ENCODE measurements around the gene VPS26B. TPM values are rescaled to one million over a fixed set of nuclear protein-coding genes. Genes with fewer than 3 reads are reported as not detected.
"Not testable (repeated sequence)": the region's sequence is repeated elsewhere in the genome, so short reads cannot be mapped to it uniquely, and the experiment has no call there.

Gene VPS26B
- total RNA-seq, 1 donor from 2014 or later = 36.4 TPM

DNA sequence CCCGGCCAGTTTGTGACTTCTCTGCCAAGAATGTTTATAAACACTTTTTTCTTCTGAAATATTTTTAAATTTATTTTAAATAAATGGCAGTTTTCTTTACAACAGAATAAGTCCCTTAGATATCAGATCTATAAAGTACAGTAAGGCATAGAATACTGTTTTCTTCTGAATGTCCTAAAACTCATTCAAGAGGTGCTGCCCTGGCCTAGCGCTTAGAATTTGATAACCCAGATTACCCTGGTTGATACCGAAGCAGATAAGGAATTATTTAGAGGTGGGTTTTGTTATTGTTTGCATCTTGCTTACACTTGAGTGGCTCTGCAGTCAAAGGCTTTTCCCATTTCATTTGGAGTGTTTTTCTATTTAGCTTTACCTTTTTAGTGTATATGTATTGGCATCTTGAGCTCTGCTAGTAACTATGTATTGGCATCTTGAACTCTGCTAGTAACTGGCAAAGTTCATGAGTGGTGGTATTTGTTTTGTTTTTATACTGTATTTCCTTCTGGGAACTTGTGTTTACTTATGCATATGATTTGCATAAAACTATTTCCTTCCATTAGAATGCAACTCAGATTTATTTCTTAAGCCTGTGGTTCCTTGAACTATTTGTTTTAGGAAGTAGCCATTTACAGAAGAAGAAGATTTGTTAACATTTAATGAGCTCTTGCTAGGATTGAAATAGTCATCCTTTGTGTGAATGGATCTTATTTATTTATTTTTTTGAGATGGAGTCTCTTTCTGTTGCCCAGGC is 30.1 kb downstream of the VPS26B start:
- no peak for ATAC-seq
- no peak for DNase-seq (ENCODE audit: low spot score)

DNA sequence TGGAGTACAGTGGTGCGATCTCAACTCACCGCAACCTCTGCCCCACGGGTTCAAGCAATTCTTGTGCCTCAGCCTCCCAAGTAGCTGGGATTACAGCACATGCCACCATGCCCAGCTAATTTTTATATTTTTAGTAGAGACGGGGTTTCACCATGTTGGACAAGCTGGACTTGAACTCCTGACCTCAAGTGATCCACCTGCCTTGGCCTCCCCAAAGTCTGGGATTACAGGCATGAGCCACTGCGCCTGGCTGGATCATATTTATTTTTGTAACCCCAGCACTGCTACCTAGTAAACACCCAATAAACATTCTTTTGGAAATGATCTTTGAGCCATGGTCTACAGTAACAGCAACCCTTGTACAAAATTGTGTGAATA is 30.7 kb downstream of the VPS26B start:
- not testable (repeated sequence) for DNase-seq (ENCODE audit: low spot score); ATAC-seq

DNA sequence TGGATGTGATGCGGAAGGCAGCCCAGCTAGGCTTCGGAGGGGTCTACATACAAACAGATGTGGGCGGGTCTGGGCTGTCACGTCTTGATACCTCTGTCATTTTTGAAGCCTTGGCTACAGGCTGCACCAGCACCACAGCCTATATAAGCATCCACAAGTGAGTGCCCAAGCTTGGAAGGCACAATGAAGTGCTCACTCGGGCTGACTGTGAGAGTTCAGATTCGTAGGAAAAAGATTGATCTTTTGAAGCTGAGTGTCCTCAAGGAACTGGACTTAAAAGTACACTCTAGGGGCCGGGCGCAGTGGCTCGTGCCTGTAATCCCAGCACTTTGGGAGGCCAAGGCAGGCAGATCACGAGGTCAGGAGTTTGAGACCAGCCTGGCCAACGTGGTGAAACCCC is 32.6 kb downstream of the VPS26B start:
- DNase-seq (ENCODE audit: low spot score) (no peak), ATAC-seq (no peak)

DNA sequence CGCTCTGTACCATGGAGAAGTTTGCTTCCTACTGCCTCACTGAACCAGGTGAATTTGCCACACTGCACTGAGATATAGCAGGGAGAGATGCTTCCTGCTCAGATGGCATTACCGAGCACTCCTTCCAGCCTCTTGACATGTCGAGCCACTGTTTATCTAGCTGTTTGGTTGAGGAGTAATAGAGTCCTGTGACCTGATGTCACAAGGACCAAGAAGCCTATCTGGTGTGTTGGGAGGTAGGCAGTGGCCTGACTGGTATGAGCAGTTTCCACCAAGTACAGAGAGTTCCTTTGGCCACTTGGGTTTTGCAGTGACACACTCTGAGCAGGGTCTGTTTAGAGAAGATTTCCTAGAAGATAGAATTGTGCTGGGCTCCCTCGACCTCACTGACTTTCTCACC is 34.1 kb downstream of the VPS26B start:
- no peak for ATAC-seq
- DNase-seq (ENCODE audit: low spot score) = no peak

DNA sequence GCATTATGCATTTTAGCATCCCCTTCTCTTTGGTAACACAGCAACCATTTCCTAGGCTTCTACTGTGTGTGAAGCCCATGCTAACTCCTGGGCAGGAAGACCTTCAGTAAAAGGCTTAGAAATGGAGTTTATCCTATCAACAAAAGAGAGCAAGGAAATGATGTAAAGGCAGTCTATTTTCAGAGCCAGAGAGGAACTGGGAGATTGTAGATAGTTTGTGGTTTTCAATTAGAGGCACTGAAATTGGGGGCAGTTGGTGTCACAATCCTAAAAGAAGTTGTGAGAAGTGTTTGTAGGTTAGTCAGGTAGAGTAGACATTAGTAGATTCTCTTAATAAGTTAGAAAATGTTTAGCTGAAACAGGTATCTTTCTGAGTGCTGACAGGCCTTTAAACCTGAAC is 36.0 kb downstream of the VPS26B start:
- DNase-seq (ENCODE audit: low spot score) (no peak), ATAC-seq (no peak)

DNA sequence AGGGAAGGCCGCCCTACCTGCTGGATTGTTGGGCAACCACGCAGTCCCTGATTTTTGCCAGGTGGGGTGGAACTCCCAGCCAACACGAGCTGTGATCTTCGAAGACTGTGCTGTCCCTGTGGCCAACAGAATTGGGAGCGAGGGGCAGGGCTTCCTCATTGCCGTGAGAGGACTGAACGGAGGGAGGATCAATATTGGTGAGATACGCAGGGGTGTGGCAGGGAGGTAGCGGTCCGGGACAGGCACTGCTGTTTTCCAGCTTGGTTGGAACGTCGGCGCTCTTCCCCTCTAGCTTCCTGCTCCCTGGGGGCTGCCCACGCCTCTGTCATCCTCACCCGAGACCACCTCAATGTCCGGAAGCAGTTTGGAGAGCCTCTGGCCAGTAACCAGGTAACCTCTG is 36.5 kb downstream of the VPS26B start:
- DNase-seq (ENCODE audit: low spot score) (no peak), ATAC-seq (no peak)

DNA sequence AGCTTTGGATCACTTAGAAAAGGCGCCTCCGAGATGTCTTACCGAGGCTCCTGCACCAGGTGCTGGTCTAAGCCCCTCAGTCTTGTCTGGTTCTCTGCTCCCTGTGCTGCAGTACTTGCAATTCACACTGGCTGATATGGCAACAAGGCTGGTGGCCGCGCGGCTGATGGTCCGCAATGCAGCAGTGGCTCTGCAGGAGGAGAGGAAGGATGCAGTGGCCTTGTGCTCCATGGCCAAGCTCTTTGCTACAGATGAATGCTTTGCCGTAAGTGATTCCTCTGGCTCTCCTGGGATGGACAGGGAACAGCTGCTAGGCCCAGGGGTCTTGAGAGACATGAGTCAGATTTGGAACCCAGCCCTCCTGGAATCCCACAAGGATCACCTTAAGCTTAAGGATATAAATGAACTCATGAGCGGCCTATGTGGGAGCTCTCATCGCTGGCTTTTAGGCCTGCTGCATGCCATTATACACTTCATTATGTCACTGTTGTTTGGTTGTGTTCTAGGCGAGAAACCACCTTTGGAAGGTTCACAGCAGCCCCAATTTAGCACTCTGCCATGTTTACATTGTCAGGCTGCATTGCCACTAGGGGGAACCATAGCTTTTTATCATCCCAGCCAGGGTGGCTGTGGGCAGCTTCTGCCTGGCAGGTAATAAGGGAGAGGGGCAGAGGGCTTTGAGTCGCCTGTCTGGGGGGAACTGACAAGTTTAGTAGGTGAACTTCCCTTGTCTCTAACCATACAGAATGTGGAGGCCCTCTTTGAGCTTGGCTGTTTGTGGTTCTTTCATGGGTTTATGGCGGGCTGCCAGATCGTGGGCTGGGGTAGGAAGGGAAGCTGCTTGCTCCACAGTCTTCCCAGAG is 37.4 kb downstream of the VPS26B start:
- DNase-seq (ENCODE audit: low spot score) (no peak), ATAC-seq (peak; percentile 86)

DNA sequence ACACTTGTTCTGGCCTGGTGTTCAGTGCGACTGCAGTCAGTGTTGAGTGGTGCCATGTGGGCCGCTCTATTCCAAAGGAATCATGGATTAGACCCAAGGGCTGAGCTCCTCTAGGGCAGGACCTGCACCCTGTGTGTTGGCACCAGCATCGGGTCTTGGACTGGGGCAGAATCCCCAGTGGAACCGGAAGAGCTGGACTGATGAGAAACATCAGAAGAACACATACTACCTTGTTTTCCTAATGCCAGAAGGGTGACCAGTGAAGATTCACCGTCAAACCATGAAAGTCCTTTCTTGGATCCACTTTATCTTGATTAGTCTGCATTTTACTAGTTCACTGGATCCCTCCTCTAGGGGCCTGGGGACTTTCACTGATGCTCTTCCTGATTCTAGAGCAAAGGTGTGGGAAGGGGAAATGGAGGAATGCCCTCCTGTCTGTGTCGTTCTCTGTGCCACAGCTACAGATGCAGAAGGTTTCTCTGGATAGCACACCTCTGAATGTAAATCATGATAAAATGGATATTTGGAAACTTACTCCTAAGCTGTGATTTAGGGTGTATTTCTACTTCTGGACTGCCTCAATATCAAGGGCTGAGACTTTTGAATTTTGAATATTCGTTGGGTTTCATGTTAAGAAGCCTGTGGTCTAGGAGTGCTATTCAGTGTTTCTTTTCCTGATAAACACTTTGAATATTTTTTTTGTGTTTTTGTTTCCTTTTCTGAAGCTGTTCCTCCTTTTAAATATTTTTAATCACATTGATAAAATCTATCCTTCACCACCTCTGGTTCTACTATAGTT is 40.7 kb downstream of the VPS26B start:
- DNase-seq (ENCODE audit: low spot score) (no peak), ATAC-seq (no peak)

DNA sequence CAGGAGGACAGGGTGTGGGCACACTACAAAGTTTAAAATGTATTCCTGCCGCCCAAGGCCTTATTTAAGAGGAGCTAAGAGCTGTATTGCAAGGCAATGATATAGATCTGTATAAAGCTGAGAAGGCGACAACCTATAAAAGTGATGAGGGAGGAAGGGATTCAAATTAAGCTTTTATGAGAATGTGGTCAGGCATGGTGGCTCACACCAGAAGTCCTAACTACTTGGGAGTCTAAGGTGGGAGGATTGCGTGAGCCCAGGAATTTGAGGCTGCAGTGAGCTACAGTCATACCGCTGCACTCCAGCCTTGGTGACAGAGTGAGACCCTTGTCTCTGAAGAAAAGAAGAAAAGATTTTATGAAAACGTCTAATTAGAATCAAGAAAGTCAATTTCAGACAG is 42.0 kb downstream of the VPS26B start:
- ATAC-seq (no peak), DNase-seq (ENCODE audit: low spot score) (no peak)

DNA sequence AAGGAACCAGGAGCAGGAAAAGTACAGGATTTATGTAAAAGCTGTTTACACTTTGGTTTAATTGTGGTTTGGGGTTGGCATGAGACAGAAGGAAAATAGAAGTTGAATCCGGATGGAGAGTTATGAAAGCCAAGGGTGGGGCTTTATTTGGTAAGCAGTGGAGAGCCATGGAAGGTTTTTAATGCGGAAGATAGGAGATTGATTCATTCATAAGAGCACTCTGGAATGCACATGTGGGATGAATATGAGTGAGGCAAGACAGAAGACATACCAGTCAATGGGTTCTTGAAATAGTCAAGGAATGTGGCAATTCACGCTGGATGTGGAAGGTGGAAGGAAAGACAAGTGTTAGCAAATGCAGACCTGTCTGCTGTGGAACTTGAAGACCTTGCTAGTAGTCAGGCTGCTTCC is 42.4 kb downstream of the VPS26B start:
- DNase-seq (ENCODE audit: low spot score) (no peak), ATAC-seq (no peak)

DNA sequence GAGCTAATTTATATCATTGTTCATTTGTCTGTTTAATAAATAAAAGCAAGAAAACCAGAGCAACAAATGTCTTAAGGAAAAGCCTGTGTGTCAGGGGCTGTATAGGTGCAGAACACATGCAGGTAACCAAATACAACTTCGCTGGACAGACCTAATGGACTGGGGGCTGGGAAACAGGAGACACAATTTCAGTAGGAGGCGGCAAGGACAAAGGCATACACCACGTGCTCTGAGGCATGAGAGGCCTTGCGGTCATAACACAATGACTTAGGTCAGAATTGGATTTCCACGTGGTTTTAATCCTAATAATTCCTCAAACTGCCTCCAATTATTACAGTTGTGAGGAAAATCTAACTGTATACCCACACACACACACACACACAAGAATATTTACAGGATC is 43.0 kb downstream of the VPS26B start:
- no peak for DNase-seq (ENCODE audit: low spot score)
- ATAC-seq = no peak

DNA sequence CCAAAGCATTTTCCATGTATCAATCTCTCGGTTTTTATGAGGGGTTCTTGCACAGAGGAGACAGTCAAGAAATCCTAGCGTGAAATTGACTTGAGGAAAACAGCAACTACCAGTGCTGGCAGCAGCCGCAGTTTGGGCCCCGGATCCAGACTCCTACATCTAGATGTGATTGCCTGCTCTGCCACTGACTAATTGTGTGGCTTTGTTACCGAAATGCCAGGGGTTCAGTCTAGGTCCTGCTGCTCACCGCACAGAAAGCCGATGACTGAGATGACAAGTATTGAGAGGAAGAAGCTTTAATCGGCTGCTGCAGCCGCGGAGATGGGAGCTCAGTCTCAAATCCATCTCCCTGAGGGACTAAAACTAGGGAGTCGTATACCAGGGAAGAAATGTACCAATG is 43.5 kb downstream of the VPS26B start:
- ATAC-seq = no peak
- DNase-seq (ENCODE audit: low spot score) = no peak

DNA sequence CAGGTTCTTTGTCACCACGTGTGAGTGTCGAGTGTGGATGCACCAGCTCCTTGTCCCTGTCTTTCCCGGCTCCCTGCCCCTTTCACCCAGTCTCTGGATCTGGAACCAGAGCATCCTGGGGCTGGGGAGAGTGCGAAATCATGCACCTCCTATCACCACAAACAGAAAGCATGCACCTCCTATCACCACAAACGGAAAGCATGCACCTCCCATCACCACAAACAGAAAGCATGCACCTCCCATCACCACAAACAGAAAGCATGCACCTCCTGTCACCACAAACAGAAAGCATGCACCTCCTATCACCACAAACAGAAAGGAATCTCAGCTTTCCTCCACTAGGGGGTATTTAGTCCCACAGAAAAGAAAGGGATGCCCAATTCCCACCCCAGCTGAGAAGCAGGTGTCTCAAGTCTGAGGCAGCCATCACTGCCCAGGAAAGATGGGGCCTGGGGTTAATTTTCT is 45.8 kb downstream of the VPS26B start:
- ATAC-seq (no peak), DNase-seq (ENCODE audit: low spot score) (no peak)

DNA sequence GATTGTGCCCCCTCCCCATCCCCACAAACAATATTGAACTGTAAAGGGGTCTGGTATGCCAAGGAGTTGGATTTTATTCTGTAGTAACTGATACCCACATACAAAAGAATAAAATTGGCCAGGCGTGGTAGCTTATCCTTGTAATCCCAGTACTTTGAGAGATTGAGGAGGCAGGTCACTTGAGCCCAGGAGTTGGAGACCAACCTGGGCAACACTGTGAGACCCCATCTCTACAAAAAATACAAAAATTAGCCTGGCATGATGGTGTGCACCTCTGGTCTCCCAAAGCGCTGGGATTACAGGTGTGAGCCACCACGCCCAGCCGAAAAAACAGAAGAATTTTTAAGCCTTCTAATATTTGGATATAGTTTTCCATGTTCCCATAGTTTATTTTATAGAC is 47.5 kb downstream of the VPS26B start:
- no peak for DNase-seq (ENCODE audit: low spot score)
- ATAC-seq = peak; percentile 3

DNA sequence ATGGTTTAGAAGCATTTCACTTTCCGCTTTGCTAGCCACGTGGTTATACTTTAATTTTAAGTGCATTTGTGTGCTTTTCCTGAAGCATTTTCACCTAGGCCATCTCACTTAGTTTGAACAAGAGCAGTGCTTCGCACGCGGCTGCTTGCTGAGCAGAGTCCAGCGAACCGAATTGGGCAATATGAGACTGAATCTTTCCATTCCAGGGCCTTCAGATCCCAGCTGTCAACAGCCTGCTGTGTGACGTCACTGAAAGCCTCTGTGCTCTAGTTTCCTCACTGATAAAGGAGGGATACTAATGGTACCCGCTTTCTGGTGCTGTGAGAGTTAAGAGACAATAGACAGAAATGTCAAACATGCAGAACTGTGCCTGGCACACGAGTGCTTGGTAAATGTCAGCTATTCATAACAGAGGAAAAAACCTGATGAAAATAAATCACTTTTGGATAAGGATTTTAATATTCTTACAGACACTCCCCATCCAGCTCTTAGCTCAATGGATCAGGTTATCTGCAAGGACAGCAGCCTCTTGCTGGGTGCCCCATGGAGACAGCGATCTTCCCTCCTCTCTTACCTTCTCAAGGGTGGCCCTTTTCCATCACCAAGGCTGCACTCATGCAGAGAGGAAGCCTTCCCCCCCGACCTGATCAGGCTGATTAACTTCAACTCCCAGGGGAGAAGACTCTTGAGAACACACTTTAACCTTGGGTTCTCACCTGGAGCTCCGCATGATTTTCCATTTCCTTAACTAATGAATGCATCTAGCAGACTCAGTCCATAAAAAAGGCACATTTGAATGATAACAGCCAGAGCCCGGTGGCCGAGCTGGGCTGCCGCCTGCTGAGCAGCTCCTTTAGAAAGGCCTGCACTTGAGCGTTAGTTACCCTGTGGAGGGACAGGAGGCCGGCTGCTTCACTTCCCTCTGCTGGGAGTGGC is 48.2 kb downstream of the VPS26B start:
- DNase-seq (ENCODE audit: low spot score) = peak; percentile 91
- ATAC-seq = peak; percentile 88

DNA sequence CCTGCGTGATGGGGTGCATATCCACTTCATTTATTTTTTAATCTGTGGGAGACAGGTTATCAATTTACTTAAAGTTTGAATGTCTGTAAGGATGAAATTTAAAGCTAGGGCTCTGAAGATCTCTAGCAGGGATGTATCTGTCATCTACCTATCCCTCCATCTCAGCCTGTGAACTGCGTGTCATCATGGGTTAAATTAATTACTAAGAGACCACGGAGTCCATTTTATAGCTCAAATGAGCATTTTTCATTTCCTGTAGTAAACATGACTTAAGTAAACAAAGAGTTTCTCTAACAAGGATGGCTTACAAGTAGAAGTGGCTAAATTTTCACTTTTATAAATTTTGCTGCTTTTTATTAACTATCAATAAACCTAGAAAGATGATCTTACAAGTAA is 48.8 kb downstream of the VPS26B start:
- DNase-seq (ENCODE audit: low spot score) (no peak), ATAC-seq (no peak)

DNA sequence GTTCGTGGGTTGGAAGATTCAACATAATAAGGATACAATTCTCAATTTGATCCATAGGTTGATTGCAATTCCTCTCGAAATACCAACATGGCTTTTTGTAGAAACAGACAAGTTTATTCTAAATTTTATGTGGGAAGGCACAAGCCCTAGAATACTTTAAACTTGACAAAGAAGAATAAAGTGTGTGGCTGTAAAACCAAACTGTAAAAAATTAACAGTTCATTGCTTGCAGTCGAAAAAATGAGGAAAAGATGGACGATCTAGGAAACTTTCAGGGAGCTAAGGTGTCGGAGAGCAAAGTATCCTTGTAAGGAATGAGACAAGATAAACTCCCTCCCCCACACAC is 50.7 kb downstream of the VPS26B start:
- ATAC-seq (no peak), DNase-seq (ENCODE audit: low spot score) (no peak)

DNA sequence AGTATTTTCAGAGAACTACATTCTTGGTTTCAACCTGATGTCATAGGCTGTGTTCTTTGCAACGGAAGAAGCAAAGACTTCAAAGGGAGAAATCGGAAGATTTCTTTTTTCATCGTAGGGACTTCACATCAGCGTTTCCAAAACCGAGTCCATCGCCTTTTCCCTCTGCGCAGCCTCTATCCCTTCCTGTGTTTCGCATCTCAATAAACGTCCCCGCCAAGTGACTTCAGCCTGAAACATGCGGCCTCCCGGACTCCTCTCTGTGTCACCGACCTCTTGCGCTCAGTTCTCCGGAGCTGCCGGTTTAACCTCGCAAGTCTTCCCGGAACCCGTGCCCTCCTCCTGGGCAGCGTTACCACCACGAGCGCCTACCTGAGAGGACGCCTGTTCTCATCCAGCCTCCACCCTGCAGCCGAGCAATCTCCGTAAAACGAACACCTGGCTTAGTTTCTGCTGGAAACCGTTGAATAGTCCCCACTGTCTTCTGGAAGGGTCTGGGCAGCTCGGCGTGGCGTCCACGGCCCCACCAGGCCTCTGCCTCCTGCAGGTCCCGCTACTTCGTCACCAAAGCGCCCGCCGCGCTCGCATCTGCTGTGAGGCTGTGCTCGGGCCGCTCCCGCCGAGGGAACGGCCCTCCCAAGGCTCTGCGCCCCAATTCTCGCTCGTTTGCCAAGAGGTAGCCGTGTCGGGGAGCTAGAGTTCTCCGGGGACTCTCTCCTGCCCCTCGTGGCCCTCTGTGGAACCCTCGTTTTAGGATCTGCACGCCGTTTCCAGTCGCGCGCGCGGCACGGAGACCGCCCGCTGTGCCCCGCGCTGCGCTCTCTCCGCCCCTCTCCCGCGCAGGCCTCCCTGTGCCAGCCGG is 51.3 kb downstream of the VPS26B start, which contains the start of gene GLB1L3:
Gene GLB1L3, plus strand, starts transcription at position 846 of the 862 bp plus-strand sequence. CDS start 362 bp downstream, outside the sequence.
- peak; percentile 40 for DNase-seq (ENCODE audit: low spot score)

More for the DNA sequence above, 51.3 kb downstream of the VPS26B start, which contains the start of gene GLB1L3:
- peak; percentile 43 for ATAC-seq

All from left lobe of liver (tissue), 2 donors.